IMR-90 (cell line): ENCODE results near the gene PRPF40A. TPM values are rescaled to one million over a fixed set of nuclear protein-coding genes. Genes with fewer than 3 reads are reported as not detected.

Experiments used
- ATAC-seq: fragments of 200-7000 bp; cut with Tn5 transposase; 2 replicates; pipeline ENCODE4 v1.9.1; 2020; ENCODE audit warnings: low read depth, mild to moderate bottlenecking, moderate library complexity
- BruUV-seq: library from RNA; stranded (reverse); fragments of 400-500 nt; replicated peaks from 2 replicates; lab custom pipeline; 2021; lab: Mats Ljungman, UMichigan
- CTCF ChIA-PET: fragments of 300-600 bp; formaldehyde crosslinking; extraction: SDS; loops from one replicate; lab custom pipeline; 2021; ENCODE audit warnings: antibody characterized with exemption; lab: Yijun Ruan, JAX
- POLR2A ChIA-PET: fragments of 300-600 bp; sonication (Branson Sonifier 250); formaldehyde crosslinking; loops from one replicate; lab custom pipeline; 2022; ENCODE audit warnings: antibody characterized with exemption; ENCODE audit not compliant: unreplicated experiment; lab: Charles Lee
- DNase-seq: peaks from one replicate; pipeline ENCODE4 v3.0.0; 2013
- H2AFZ ChIP-seq: replicated peaks from 2 replicates; pipeline ENCODE3; 2013; ENCODE audit warnings: low read length, mild to moderate bottlenecking; ENCODE audit not compliant: poor library complexity
- H2AK5ac ChIP-seq: 2 replicates; pipeline ENCODE4 v1.6.1; 2013; ENCODE audit warnings: low read depth, low read length, inconsistent platforms
- H2AK9ac ChIP-seq: replicated peaks from 2 replicates; pipeline ENCODE3; 2013; ENCODE audit warnings: mild to moderate bottlenecking, low read depth, low read length, moderate library complexity; ENCODE audit not compliant: poor library complexity
- H2BK120ac ChIP-seq: 2 replicates; pipeline ENCODE4 v1.6.1; 2013; ENCODE audit warnings: low read depth, low read length, inconsistent platforms
- H2BK15ac ChIP-seq: 3 replicates; pipeline ENCODE4 v1.6.1; 2013; ENCODE audit warnings: low read depth, low read length, inconsistent platforms
- H2BK20ac ChIP-seq: 2 replicates; pipeline ENCODE4 v1.6.1; 2013; ENCODE audit warnings: low read depth, mild to moderate bottlenecking, inconsistent platforms, low read length, moderate library complexity
- H2BK5ac ChIP-seq: 2 replicates; pipeline ENCODE4 v1.6.1; 2013; ENCODE audit warnings: mild to moderate bottlenecking, low read depth, low read length, inconsistent platforms; ENCODE audit not compliant: poor library complexity, severe bottlenecking
- H3K14ac ChIP-seq: replicated peaks from 2 replicates; pipeline ENCODE4 v1.6.1; 2013; ENCODE audit warnings: low read depth, low read length, inconsistent platforms
- H3K18ac ChIP-seq: 2 replicates; pipeline ENCODE4 v1.6.1; 2013; ENCODE audit warnings: low read depth, low read length, control low read depth
- H3K23ac ChIP-seq: 2 replicates; pipeline ENCODE4 v1.6.1; 2013; ENCODE audit warnings: low read depth, low read length, inconsistent platforms
- H3K27ac ChIP-seq: 2 replicates; pipeline ENCODE4 v1.5.1; 2013; ENCODE audit warnings: mild to moderate bottlenecking, control low read depth, low read length; ENCODE audit not compliant: insufficient read depth
- H3K27me3 ChIP-seq: 2 replicates; pipeline ENCODE4 v1.6.1; 2013; ENCODE audit warnings: low read length; ENCODE audit not compliant: control insufficient read depth, insufficient read depth
- H3K36me3 ChIP-seq: 2 replicates; pipeline ENCODE4 v1.6.1; 2013; ENCODE audit warnings: low read length, mixed read lengths; ENCODE audit not compliant: control insufficient read depth, insufficient read depth
- H3K4ac ChIP-seq: 2 replicates; pipeline ENCODE4 v1.6.1; 2013; ENCODE audit warnings: low read depth, low read length, inconsistent platforms
- H3K4me1 ChIP-seq: 2 replicates; pipeline ENCODE4 v1.6.1; 2013; ENCODE audit warnings: low read length, mixed read lengths; ENCODE audit not compliant: control insufficient read depth, insufficient read depth
- H3K4me2 ChIP-seq: 2 replicates; pipeline ENCODE4 v1.6.1; 2013; ENCODE audit warnings: low read depth, mild to moderate bottlenecking, control low read depth, low read length, moderate library complexity
- H3K4me3 ChIP-seq: 2 replicates; pipeline ENCODE4 v1.5.1; 2013; ENCODE audit warnings: low read depth, mild to moderate bottlenecking, control low read depth, low read length, moderate library complexity; ENCODE audit not compliant: insufficient read depth
- H3K56ac ChIP-seq: 2 replicates; pipeline ENCODE4 v1.6.1; 2013; ENCODE audit warnings: low read length, inconsistent platforms; ENCODE audit not compliant: insufficient read depth; ENCODE audit errors: extremely low read depth
- H3K79me1 ChIP-seq, 2 experiments: 2 replicates each; pipeline ENCODE4 v1.6.1; 2013; ENCODE audit warnings: low read length in 2 of 2, inconsistent platforms in 1 of 2, low read depth in 1 of 2
- H3K9ac ChIP-seq: 2 replicates; pipeline ENCODE4 v1.6.1; 2013; ENCODE audit warnings: low read depth, low read length, control low read depth
- H3K9me1 ChIP-seq: 2 replicates; pipeline ENCODE4 v1.6.1; 2013; ENCODE audit warnings: low read length, inconsistent platforms; ENCODE audit not compliant: insufficient read depth
- H3K9me3 ChIP-seq: 2 replicates; pipeline ENCODE4 v1.6.1; 2013; ENCODE audit warnings: low read length; ENCODE audit not compliant: control insufficient read depth, insufficient read depth
- H4K20me1 ChIP-seq: 2 replicates; pipeline ENCODE4 v1.6.1; 2013; ENCODE audit warnings: low read length, inconsistent platforms; ENCODE audit not compliant: insufficient read depth
- H4K5ac ChIP-seq: 2 replicates; pipeline ENCODE4 v1.6.1; 2013; ENCODE audit warnings: mild to moderate bottlenecking, low read depth, low read length, control low read depth
- H4K8ac ChIP-seq, 2 experiments: 2 replicates each; pipeline ENCODE4 v1.6.1; 2013; ENCODE audit warnings: low read depth in 2 of 2, low read length in 2 of 2, control low read depth in 1 of 2, inconsistent platforms in 1 of 2
- H4K91ac ChIP-seq: 2 replicates; pipeline ENCODE4 v1.6.1; 2013; ENCODE audit warnings: low read depth, low read length, inconsistent platforms; ENCODE audit not compliant: insufficient read depth
- BHLHE40 ChIP-seq: fragments of 150-350 bp; IDR thresholded peaks from 2 replicates; pipeline ENCODE4 v1.6.1; 2016; ENCODE audit warnings: mild to moderate bottlenecking, low read depth, low read length
- CEBPB ChIP-seq: IDR thresholded peaks from 2 replicates; pipeline ENCODE4 v1.6.1; 2012; ENCODE audit warnings: low read depth, low read length, improper control_type of control experiment
- CTCF ChIP-seq: conservative IDR thresholded peaks from 2 replicates; pipeline ENCODE4 v1.5.1; 2012; ENCODE audit warnings: mild to moderate bottlenecking, low read depth, low read length, improper control_type of control experiment
- MAZ ChIP-seq: IDR thresholded peaks from 2 replicates; pipeline ENCODE4 v1.6.1; 2012; ENCODE audit warnings: low read depth, mild to moderate bottlenecking, low read length, improper control_type of control experiment, moderate library complexity, borderline replicate concordance
- NFE2L2 ChIP-seq: fragments of 150-350 bp; IDR thresholded peaks from 2 replicates; pipeline ENCODE4 v1.6.1; 2016; ENCODE audit warnings: low read depth, mild to moderate bottlenecking, low read length
- POLR2A ChIP-seq: IDR thresholded peaks from 2 replicates; pipeline ENCODE4 v1.6.1; 2012; ENCODE audit warnings: mild to moderate bottlenecking, low read depth, low read length
- RAD21 ChIP-seq: IDR thresholded peaks from 2 replicates; pipeline ENCODE4 v1.6.1; 2012; ENCODE audit warnings: low read length, improper control_type of control experiment
- RCOR1 ChIP-seq: IDR thresholded peaks from 2 replicates; pipeline ENCODE4 v1.6.1; 2012; ENCODE audit warnings: mild to moderate bottlenecking, low read length, improper control_type of control experiment; ENCODE audit not compliant: insufficient replicate concordance
- SMC3 ChIP-seq: fragments of 150-350 bp; IDR thresholded peaks from 2 replicates; pipeline ENCODE4 v1.6.1; 2016; ENCODE audit warnings: low read depth, mild to moderate bottlenecking, antibody characterized with exemption, low read length, moderate library complexity
- USF2 ChIP-seq: fragments of 150-350 bp; IDR thresholded peaks from 2 replicates; pipeline ENCODE4 v1.6.1; 2017; ENCODE audit warnings: mild to moderate bottlenecking, antibody characterized with exemption, low read length, low read depth
- WGBS, 2 experiments: methylation state at CpG; one replicate each; pipeline versions ENCODE4 v1.1.5 to v1.1.7; 2013; ENCODE audit warnings: missing lambda C conversion rate in 2 of 2; ENCODE audit not compliant: insufficient read length in 1 of 2; ENCODE audit errors: extremely low coverage in 2 of 2; 5-methylcytosine and 5-hydroxymethylcytosine counted together
- dilution Hi-C: fragments of 300-500 bp; cut with HindIII; formaldehyde crosslinking; loops from one replicate; pipeline ENCODE4 v1.14.3; 2018; ENCODE audit warnings: low sequenced_read_pairs; ENCODE audit not compliant: unreplicated experiment
- in situ Hi-C: fragments of 300-500 bp; cut with MboI; formaldehyde crosslinking; loops from 3 replicates; pipeline ENCODE4 v1.14.3; 2019; ENCODE audit warnings: low sequenced_read_pairs, inconsistent platforms, mixed read lengths
- intact Hi-C: fragments of 100-400 bp; cut with micrococcal nuclease; formaldehyde crosslinking; loops from 2 replicates; pipeline ENCODE4 v1.10.0; 2022
- polyA plus RNA-seq, 3 experiments: library from polyadenylated mRNA; depleted of rRNA; stranded (reverse); fragments of >200 nt; gene quantifications; 2 replicates each; pipeline ENCODE4 v1.2.3, GENCODE V29; 2012; ENCODE audit warnings: low replicate concordance in 1 of 3
- total RNA-seq: library from RNA; depleted of rRNA; stranded (reverse); fragments of >200 nt; gene quantifications from 2 replicates; pipeline ENCODE4 v1.2.3, GENCODE V29; 2012

Gene PRPF40A
- total and polyA plus RNA-seq, 2 of the 4 experiments (the other 2 are of a cell fraction) = 49.1 to 150 TPM

GRCh38 chr2:152644189-152644873, 72.9 kb downstream of the PRPF40A start:
- intact Hi-C loops = no loop called here
- WGBS, 2 experiments = 100% methylated on average over 1 of the region's 6 CpGs; no CpG with 5 or more reads in 1 of the 2 experiments
- Histone ChIP-seq H2AFZ (no peak overlapping the region), H3K36me3 (peaks cover 17% of the 10 kb centered on the region), H4K8ac (no peak overlapping the region), H3K9me1 (peaks cover 8% of the 10 kb centered on the region; the same call in 1 of the 2 replicates), H4K91ac (no peak overlapping the region), H4K5ac (no peak overlapping the region), H4K20me1 (no peaks in the 10 kb centered on the region), H3K27ac (no peak overlapping the region), H2BK5ac (no peak overlapping the region), H3K4ac (no peak overlapping the region), H2BK20ac (no peak overlapping the region), H2BK15ac (no peak overlapping the region), H3K14ac (no peak overlapping the region), H3K18ac (no peak overlapping the region), H3K4me3 (no peak overlapping the region), H3K23ac (no peak overlapping the region), H3K27me3 (no peaks in the 10 kb centered on the region), H2AK5ac (no peak overlapping the region), H3K56ac (no peak overlapping the region), H3K9me3 (no peaks in the 10 kb centered on the region), H3K4me2 (no peak overlapping the region), H2BK120ac (no peak overlapping the region), H3K79me1 (peaks cover 0 to 4% of the 10 kb centered on the region in 2 experiments; a peak in 2 of 4 replicates), H3K4me1 (peaks cover 3% of the 10 kb centered on the region; the same call in 1 of the 2 replicates), H3K9ac (no peak overlapping the region), H2AK9ac (no peak overlapping the region)
- no TSS peak for BruUV-seq
- ChIA-PET POLR2A (no interaction called here), CTCF (interaction anchor here (1.2 kb wide), 1 partner anchor 9 kb away, joined by 4 read pairs; no protein-coding TSS in a partner anchor)
- no peak for TF ChIP-seq NFE2L2
- no peak for TF ChIP-seq RCOR1
- TF ChIP-seq CEBPB = no peak
- no peak for TF ChIP-seq CTCF
- TF ChIP-seq BHLHE40 = no peak
- TF ChIP-seq MAZ = no peak
- no peak for TF ChIP-seq RAD21
- TF ChIP-seq SMC3 = no peak
- TF ChIP-seq POLR2A = no peak
- no peak for TF ChIP-seq USF2
- no peak for DNase-seq
- dilution Hi-C loops = loop anchor here (25.0 kb wide), 1 partner anchor 457 kb away; the partner anchor contains the start of gene STAM2
- ATAC-seq = no peak
- in situ Hi-C loops = no loop called here
